ENCODE results near the gene MAF. TPM values are rescaled to one million over a fixed set of nuclear protein-coding genes. Genes with fewer than 3 reads are reported as not detected.

MAF gene
- total RNA-seq (2014; rRNA removed; shearing (Covaris generic)), result 3.0 and 3.2 TPM in 2 replicates

DNA sequence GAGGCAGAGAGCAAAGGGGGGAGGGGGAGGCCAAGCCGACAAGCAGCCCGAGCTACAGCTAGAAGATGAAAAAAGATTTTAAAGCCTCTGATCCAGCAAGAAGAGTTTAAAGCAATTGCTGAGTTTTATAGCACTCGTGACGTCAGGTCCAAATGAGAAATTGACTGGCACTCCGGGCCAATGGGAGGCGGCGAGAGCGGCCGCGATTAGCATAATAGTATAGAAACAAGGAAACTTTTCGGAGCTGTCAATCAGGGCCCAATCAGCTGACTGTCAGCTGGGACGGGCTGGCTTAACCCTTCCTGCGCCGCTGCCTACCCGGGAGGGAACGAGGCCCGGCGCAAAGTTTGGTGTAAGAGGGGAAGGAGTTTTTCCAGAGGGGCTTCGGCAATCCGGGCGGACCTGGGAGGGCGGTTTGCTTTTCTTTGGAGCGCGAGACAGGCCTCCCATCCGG lies at the start of gene MAF:
TSS of gene MAF (minus strand) at position 100 of the 454 bp plus-strand sequence. CDS start 835 bp downstream, outside the sequence.
- Histone ChIP-seq H3K9me3 (replicated peaks) (no peaks in the 10 kb centered on the region), H3K36me3 (no peaks in the 10 kb centered on the region), H3K4me3 (peak within 1 kb of the TSS; percentile 64), H3K27me3 (no peaks in the 10 kb centered on the region), H3K27ac (peak within 1 kb of the TSS; percentile 65), H3K4me1 (no peaks in the 10 kb centered on the region)
- peak; percentile 73 to 78 for DNase-seq

DNA sequence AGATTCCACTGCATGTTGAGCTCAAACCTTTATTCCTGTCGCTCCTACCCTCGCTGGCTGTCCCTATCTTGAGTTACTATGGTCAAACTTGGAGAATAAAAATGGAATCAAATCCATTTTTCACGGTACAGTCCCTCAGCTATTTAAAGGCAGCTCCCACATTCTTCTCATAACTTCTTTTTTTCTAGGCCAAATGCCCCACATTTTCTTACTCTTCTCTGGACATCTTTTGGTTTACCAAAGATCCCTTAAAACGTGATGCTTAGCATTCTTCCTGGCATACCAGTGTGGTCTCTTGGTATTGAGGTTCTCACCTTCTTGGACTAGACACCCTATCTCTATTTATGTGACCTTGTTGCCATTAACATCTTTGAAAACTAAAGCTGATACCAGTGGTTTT lies 48.3 kb upstream of the MAF start:
- H3K36me3 ChIP-seq, result no peaks in the 10 kb centered on the region
- DNase-seq, result peak; percentile 10 to 32
- peak overlapping the region; percentile 61 for H3K27ac ChIP-seq
- H3K9me3 ChIP-seq (replicated peaks), result no peaks in the 10 kb centered on the region
- H3K4me1 ChIP-seq, result peaks cover 51% of the 10 kb centered on the region
- no peaks in the 10 kb centered on the region for H3K27me3 ChIP-seq
- H3K4me3 ChIP-seq, result no peak overlapping the region

- no peaks in the 10 kb centered on the region for H3K27me3 ChIP-seq
- H3K9me3 ChIP-seq (replicated peaks), result no peaks in the 10 kb centered on the region
- H3K4me1 ChIP-seq, result peaks cover 51% of the 10 kb centered on the region
- H3K27ac ChIP-seq, result peak overlapping the region; percentile 61; the same call in 1 of the 2 replicates
- H3K36me3 ChIP-seq, result no peaks in the 10 kb centered on the region
- no peak overlapping the region for H3K4me3 ChIP-seq
- no peak for DNase-seq
Measured at GRCh38 chr16:79647586-79647985, 47.0 kb upstream of the MAF start.

GRCh38 chr16:79645701-79646100 lies 45.2 kb upstream of the MAF start:
- Histone ChIP-seq H3K27me3 (no peaks in the 10 kb centered on the region), H3K9me3 (replicated peaks) (no peaks in the 10 kb centered on the region), H3K4me1 (peaks cover 51% of the 10 kb centered on the region), H3K36me3 (no peaks in the 10 kb centered on the region), H3K4me3 (no peak overlapping the region), H3K27ac (peak overlapping the region; percentile 82)
- no peak for DNase-seq

DNA sequence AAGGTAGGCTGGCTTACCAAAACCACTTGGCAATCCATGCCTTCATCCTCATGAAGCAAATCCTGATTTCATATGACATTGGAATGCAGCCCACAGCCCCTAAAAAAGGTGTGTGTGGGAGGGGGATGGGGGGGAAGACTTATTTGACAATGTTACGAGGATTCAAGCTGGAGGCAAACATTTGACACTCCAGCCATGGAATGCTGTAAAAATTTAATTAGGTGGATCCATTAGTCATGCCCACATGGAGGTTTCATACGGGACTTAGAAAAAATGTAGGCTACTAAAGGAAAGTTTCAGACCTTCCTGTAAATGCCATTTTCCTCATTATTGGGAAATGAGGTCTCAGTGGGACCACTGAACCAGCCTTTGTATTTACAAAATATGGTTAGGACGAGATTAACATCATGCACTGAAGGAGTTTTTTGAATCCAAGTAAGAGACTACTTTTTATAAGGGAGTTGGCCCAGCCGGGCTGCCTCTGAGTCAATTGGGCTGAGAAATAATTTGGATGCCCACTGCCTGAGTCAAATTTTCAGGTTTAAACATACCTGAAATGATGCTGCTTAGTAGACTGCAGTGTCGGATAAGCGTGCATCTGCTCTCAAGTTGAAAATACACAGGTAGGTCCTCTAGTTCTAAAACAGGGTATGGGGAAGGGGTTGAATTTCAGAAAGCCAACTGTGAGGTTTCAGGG lies 44.6 kb upstream of the MAF start:
- peaks cover 52% of the 10 kb centered on the region for H3K4me1 ChIP-seq
- peak overlapping the region; percentile 82 for H3K27ac ChIP-seq
- no peaks in the 10 kb centered on the region for H3K36me3 ChIP-seq
- no peaks in the 10 kb centered on the region for H3K9me3 ChIP-seq (replicated peaks)
- H3K4me3 ChIP-seq, result no peak overlapping the region
- DNase-seq, result peak; percentile 27 to 47
- H3K27me3 ChIP-seq, result no peaks in the 10 kb centered on the region

- Histone ChIP-seq H3K4me3 (no peak overlapping the region), H3K27ac (no peak overlapping the region), H3K9me3 (replicated peaks) (no peaks in the 10 kb centered on the region), H3K36me3 (no peaks in the 10 kb centered on the region), H3K27me3 (no peaks in the 10 kb centered on the region), H3K4me1 (peaks cover 36% of the 10 kb centered on the region)
- no peak for DNase-seq
Measured at GRCh38 chr16:79642652-79643051, 42.1 kb upstream of the MAF start.

- Histone ChIP-seq H3K36me3 (no peaks in the 10 kb centered on the region), H3K4me3 (peak overlapping the region; percentile 43), H3K4me1 (peaks cover 26% of the 10 kb centered on the region), H3K27me3 (no peaks in the 10 kb centered on the region), H3K9me3 (replicated peaks) (no peaks in the 10 kb centered on the region), H3K27ac (peak overlapping the region; percentile 71)
- DNase-seq, result peak; percentile 81 to 82
Measured at GRCh38 chr16:79640513-79641360, 40.2 kb upstream of the MAF start.

- DNase-seq, result no peak
- H3K9me3 ChIP-seq (replicated peaks), result no peaks in the 10 kb centered on the region
Measured at GRCh38 chr16:79639576-79640311, 39.2 kb upstream of the MAF start.

GRCh38 chr16:79638386-79638785 lies 37.8 kb upstream of the MAF start:
- no peak for DNase-seq
- Histone ChIP-seq H3K9me3 (replicated peaks) (no peaks in the 10 kb centered on the region), H3K27ac (no peak overlapping the region), H3K4me3 (no peak overlapping the region), H3K27me3 (no peaks in the 10 kb centered on the region), H3K36me3 (no peaks in the 10 kb centered on the region), H3K4me1 (peaks cover 9% of the 10 kb centered on the region)

More at GRCh38 chr16:79639576-79640311, 39.2 kb upstream of the MAF start:
- H3K27me3 ChIP-seq, result no peaks in the 10 kb centered on the region
- H3K27ac ChIP-seq, result peak overlapping the region; percentile 71
- no peaks in the 10 kb centered on the region for H3K36me3 ChIP-seq
- no peak overlapping the region for H3K4me3 ChIP-seq
- H3K4me1 ChIP-seq, result peaks cover 17% of the 10 kb centered on the region

GRCh38 chr16:79635488-79635887 lies 35.0 kb upstream of the MAF start:
- DNase-seq, result no peak
- no peaks in the 10 kb centered on the region for H3K9me3 ChIP-seq (replicated peaks)
- H3K27ac ChIP-seq, result no peak overlapping the region
- no peaks in the 10 kb centered on the region for H3K27me3 ChIP-seq
- peaks cover 4% of the 10 kb centered on the region; the same call in 1 of the 2 replicates for H3K4me1 ChIP-seq
- H3K4me3 ChIP-seq, result no peak overlapping the region
- H3K36me3 ChIP-seq, result no peaks in the 10 kb centered on the region

DNA sequence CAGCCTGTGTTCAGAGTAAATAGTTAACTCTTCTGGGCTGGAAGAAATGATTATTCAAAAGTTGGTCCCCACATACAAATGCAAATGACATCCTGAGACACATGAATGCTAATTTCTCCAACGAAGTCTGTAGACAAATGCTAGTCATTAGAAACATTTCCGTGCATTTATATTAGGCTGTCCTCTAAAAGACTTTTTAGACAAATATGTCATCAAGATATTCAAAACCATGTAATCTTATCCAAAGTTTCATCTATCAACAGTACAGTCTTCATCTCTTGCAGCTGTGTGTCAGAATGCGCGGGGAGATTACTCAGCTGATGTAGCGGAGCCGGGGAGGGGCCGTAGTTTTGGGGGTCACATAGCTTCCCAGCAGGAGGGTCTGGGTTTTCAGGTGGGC lies 33.8 kb upstream of the MAF start:
- Histone ChIP-seq H3K27ac (no peak overlapping the region), H3K27me3 (no peaks in the 10 kb centered on the region), H3K4me1 (no peaks in the 10 kb centered on the region), H3K36me3 (no peaks in the 10 kb centered on the region), H3K4me3 (no peak overlapping the region), H3K9me3 (replicated peaks) (no peaks in the 10 kb centered on the region)
- no peak for DNase-seq

- no peak for DNase-seq
- H3K36me3 ChIP-seq, result no peaks in the 10 kb centered on the region
- H3K27me3 ChIP-seq, result no peaks in the 10 kb centered on the region
- H3K9me3 ChIP-seq (replicated peaks), result no peaks in the 10 kb centered on the region
- H3K27ac ChIP-seq, result no peak overlapping the region
- H3K4me3 ChIP-seq, result no peak overlapping the region
- peaks cover 7% of the 10 kb centered on the region; the same call in 1 of the 2 replicates for H3K4me1 ChIP-seq
Measured at GRCh38 chr16:79632289-79632688, 31.8 kb upstream of the MAF start.

DNA sequence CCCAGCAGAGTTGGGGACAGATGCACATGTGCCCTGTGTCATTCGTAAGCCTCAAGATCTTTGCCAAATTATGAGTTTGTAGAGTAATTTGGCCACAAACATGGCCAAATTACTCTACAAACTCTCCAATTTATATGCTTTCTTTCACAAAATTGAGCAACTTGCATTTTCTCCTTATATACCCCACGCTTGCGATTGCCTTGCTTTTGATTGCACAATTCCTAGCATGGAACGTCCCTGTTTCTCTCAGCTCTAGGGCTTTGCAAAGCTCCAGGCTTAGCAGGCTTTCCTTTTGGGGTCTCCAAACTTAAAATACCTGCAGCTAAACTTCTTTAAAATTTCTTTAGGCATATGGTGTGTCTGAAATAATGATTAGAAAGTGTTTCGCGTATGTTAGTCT lies 28.5 kb upstream of the MAF start:
- H3K27ac ChIP-seq, result no peak overlapping the region

DNA sequence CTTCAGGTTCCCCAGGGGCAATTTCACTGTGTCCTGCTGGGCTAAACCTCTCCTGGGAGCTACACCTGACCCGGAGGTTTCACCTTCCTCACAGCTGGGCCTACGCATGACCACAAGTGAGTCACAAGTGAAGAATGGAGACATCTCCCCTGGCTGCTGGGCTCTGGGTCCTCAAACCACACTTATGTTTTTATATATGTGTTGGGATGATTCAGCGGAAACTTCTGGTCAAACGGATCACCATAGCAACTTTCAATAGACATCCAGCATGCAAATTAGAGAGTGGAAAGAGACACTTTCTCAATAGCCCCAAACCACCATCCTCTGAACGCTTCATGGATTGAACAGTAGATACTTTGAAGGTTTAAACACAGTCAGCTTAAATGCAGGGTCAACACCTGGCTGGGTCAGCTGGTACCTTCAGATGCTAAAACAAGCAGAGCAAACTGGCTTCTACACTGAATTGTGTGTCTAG lies 28.0 kb upstream of the MAF start:
- Histone ChIP-seq H3K4me1 (peaks cover 7% of the 10 kb centered on the region; the same call in 1 of the 2 replicates), H3K27me3 (no peaks in the 10 kb centered on the region), H3K36me3 (no peaks in the 10 kb centered on the region), H3K4me3 (no peak overlapping the region), H3K27ac (no peak overlapping the region), H3K9me3 (replicated peaks) (no peaks in the 10 kb centered on the region)
- DNase-seq, result peak in 1 of 2 experiments; percentile 11

More for the DNA sequence above, 28.5 kb upstream of the MAF start:
- DNase-seq, result no peak
- no peaks in the 10 kb centered on the region for H3K36me3 ChIP-seq
- H3K4me3 ChIP-seq, result no peak overlapping the region
- no peaks in the 10 kb centered on the region for H3K9me3 ChIP-seq (replicated peaks)
- H3K27me3 ChIP-seq, result no peaks in the 10 kb centered on the region
- H3K4me1 ChIP-seq, result peaks cover 7% of the 10 kb centered on the region; the same call in 1 of the 2 replicates

Data from SJCRH30 (cell line).